ENCODE results near the gene RAI14.
"Not testable (repeated sequence)": the region's sequence is repeated elsewhere in the genome, so short reads cannot be mapped to it uniquely, and the experiment has no call there.

The RAI14 gene

DNA sequence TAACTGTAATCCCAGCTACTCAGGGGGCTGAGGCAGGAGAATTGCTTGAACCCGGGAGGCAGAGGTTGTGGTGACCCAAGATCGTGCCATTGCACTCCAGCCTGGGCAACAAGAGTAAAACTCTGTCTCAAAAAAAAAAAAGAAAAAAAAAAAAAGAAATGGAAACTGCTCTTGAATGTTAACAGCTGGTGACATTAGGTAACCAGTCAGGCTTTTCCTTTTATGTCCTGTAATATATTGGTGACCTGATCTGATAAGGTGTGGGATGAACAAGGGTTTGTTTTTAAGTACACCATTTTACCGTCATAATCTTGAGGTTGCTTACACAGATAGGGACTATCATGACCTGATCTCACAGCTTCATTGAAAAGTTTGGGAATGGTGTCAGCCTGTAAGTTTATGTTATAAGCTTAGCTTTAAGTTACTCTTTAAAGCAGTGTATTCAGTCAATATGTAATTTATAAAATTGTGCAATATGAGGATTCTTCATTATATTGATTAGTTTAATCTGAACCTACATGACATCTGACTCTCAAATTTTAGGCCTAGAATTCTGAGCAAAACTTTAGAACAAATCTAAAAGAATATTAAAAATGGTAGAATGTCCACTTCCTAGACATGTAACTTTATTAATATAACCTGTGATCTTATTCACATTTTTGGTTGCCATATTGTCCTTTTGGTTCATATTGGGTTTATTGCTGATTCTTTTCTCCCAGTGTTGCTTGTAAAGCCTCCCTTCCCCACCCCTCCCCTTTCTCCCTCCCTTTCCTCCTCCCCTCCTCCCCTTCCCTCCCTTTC, 41.4 kb downstream of the RAI14 start:
- no peak for DNase-seq (ENCODE audit: low read depth in 1 of 2, low spot score in 1 of 2)

DNA sequence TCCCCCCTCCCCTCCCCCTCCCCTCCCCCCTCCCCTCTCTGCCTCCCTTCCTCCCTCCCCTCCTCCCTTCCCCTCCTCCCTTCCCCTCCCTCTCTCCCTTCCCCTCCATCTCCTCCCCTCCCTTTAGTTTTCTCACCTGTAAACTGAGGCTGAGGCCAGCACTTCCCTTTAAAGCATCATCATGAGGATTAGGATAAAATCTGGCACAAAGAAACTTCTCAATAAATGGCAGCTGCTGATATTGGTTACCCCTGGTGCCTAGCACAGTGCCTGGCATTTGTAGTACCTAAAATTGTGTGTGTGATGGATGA, 41.9 kb downstream of the RAI14 start:
- no peak for DNase-seq (ENCODE audit: low read depth in 1 of 2, low spot score in 1 of 2)

DNA sequence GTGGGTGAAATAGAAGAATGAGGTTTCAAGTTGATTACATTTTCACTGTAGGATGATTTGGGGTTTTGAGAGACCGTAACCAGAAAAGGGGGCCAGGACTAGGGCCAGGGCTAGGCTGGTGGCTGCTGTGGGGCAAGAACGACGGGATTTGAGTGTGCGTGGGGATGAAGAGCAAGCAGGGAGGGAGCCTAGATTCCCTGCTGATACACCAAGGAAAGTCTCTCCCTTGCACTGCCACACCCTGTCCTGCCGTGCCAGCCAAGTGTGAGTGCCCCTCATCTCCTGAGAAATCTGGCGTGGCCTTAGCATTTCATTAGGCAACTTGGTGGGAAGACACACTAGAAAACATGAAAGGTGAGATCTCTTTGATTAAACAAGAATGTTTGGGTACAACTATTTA, 42.6 kb downstream of the RAI14 start:
- DNase-seq (ENCODE audit: low read depth in 1 of 2, low spot score in 1 of 2), result no peak

DNA sequence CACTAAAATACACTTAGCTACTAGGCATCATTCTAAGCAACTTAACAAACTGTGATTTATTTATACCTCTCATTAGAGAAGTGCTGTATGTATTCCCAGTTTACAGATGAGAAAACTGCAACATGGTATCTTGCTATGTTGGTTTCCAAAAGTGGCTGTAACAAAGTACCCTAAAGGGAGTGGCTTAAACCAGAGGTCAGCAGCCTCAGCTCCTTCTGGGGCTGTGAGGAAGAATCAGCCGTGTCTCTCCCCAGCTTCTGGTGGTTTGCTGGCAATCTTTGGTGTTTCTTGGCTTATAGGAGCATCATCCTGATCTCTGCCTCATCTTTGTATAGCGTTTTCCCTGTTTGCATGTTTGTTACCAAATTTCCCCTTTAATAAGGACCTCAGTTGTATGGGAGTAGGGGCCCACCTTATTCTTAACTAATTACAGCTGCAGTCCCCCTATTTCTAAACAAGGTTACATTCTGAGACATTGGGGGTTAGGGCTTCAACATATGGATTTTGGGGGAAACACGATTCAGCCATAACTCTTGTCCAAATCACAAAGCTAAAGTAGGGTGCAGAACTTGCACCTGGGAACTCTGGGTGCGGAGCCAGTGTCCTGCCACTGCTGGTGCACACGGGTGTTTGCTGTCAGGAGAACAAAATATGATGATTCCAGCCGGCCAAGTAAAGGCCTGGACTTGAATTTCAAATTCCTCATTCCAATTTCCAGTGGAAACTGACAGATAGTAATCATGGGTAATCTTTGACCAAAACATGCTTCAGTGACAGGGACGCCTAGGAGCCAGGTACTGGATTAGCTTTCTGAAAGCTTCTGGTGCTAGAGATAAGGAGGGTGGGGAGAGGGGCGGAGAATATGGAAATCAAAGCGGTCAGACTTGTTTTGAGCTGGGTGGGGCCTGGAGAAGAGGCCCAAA, 43.3 kb downstream of the RAI14 start:
- DNase-seq (ENCODE audit: low read depth in 1 of 2, low spot score in 1 of 2), result no peak

DNA sequence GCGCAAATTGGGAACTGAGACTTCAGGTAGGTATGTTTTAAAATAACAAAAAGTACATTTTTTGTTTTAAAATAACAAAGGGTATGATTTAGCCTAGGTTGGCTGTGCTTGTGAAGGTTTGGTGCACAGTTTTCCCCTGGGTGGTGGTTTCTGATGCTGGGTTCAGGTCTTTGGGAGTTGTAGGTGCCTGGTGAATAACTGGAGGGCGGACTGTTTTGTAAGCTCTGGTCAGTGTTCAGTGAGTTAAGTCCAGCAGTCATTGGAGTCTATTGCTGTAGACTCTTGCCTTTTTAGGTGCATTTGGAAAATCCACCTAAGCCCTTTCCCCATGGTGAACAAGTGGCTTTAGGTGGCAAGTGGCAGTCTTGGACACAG, 43.9 kb downstream of the RAI14 start:
- DNase-seq (ENCODE audit: low read depth in 1 of 2, low spot score in 1 of 2), result no peak

DNA sequence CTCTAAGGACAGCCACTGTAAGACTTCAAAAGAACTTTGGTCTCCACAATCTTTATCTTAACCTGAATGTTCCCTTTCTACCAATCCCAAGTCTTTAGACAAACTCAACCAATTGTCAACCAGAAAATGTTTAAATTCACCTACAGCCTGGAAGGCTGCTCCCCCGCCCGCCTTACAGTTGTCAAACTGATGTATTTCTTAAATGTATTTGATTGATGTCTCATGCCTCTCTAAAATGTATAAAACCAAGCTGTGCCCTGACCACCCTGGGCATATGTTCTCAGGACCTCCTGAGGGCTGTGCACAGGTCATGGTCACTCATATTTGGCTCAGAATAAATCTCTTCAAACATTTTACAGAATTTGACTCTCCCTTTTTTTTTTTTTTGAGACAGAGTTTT, 45.3 kb downstream of the RAI14 start:
- DNase-seq (ENCODE audit: low read depth in 1 of 2, low spot score in 1 of 2), result not testable (repeated sequence)

DNA sequence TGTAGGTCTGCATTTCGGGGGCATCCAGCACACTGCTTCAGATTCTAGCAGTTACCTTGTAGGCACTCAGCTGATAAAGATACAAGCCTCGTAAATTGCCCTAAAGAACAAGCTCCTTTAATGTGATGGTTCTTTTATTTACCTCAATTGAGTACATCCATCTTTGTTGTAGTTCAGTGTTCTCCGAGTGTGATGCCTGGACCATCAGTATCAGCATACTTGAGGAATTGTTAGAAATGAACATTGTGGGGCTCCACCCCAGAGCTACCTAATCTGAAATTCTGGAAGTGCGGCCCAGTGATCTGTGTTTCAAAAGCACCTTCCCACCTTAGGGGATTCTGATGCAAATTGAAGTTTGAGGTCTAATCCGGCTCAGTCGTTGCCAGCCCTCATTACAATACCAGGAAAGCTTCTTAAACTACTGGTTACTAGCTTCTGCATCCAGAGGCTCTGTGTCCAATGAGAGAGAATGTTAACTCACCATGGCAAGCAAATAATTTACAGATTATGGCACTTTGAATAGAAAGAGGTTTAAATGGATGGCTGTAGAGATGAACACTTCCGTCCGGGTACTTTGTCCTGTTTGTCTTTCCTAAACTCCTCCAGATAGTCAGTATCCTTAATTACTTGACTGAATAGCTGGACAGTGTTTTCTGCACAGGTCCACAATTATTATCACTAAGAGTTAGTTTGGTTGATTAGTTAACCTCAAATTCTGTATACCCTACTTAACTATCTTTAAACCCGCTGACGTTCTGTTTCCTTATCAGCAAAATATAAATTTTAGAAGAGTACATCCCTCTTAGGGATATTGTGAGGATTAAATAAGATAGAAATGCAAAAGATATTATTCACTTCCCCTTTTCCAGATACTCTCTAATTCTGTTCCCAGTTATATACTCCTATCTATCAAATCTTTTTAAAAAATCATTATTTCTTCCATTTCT, 47.9 kb downstream of the RAI14 start:
- no peak for DNase-seq (ENCODE audit: low read depth in 1 of 2, low spot score in 1 of 2)

DNA sequence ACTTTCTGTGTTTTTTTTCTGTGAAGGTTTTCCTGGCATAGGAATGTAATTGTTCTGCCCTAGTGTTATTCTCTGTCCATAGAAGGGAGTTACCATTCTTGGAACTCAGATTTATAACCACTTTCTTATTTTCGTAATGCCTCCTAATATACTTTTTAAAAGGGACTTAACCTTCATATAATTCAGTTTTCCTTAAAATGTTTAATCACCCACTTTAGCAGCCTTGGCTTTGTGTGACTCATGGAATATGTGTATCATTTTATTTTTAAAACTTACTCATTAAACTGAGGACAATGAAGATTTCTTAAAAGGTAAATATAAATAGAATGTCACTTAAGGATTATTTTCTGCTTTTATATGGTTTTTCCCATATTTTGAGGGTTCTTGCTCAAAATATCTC, 50.0 kb downstream of the RAI14 start:
- DNase-seq (ENCODE audit: low read depth in 1 of 2, low spot score in 1 of 2), result no peak

DNA sequence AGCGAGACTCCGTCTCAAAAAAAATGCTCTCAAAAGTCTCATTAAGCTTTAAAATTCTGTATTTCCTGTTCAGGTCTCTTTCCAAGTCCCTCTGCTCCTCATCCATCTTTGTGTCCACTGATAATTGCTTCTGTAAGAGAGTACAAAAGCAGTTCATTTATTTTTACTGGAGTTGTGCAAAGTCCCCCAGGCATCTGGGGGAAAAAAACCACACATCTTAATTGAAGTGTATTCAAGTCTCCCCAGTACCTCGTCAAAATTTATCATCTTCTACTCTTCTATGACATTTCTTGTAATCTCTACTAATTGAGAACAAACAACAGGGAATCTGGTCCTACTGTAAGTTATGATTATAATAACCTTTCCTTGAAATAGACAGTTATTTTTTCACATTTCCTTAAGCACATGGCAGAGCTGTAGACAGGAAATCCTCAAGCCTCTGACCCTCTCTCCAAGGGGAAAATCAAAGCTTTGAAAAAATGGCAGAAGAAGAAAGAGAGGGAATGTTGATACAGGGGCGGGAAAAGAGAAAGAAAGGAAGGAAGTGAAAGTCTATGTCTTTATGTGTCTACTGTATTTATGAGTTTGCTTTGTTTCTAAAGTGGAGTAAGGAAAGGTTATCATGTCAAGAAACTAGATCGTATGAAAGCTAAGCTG, 51.5 kb downstream of the RAI14 start:
- DNase-seq (ENCODE audit: low read depth in 1 of 2, low spot score in 1 of 2), result no peak

DNA sequence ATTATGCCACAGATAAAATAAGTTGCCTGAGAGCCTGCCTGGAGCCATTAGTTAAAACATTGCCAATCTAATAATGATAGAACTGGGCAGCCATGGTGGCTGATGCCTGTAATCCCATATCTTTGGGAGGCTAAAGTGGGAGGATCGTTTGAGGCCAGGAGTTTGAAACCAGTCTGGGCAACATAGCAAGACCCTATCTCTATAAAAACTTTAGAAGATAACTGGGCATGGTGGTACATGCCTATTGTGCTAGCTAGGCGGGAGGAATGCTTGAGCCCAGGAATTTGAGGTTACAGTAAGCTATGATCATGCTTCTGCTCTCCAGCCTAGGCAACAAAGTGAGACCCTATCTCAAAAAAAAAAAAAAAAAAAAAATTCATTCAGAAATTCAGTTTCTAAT, 52.6 kb downstream of the RAI14 start:
- no peak for DNase-seq (ENCODE audit: low read depth in 1 of 2, low spot score in 1 of 2)

DNA sequence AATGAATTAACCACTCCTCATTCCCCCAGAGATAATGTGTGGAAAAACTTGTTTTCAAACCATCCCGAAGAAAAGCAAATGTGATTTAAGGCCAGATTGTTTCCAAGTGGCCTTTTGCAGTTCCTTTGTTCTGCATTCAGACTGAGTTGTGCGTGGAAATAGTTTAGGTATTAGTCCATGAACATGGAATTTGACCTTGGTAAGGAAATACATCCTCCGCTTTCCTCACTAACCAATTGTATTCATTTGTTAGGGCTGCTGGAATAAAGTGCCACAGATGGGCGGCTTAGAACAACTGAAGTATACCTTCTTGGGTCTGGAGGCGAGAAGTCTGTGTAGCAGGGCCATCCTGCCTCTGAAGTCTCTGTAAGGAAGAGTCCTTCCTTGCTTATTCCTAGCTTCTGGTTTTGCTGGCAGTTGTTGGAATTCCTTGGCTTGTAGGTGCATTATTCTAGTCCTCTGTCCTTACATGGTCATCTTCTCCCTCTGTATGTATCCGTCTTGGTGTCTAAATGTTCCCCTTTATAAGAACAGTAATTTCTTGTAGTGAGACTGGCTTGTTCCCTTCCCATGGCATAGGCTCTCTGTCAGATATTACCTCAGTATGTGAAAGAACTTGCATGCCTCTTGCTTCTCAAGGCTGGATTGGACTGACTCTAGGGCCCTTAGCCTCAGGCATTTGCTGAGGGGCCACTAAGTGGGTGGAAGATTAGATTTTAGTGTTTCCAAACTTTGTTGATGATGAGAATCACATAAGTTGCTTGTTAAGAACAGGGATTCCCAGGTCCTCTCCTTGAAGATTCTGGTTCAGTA, 53.9 kb downstream of the RAI14 start:
- DNase-seq (ENCODE audit: low read depth in 1 of 2, low spot score in 1 of 2), result no peak

DNA sequence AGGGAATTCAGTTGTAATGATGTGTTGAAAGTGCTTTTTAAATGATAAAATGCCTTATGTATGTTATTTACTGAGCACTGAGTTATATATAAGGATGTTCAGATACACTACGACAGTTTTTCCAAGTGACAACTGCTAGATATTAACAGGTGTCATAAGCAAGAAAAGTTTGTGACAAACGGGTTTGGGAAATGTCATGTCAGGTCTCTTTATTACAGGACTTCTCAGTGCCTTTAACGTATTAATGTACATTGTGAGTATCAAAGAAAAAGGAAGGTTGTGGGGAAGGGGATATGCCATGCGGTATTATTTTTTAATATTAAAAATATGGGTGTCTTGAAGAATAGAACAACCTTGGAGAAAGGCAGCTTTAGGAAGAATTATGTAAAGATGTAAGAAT, 56.4 kb downstream of the RAI14 start:
- no peak for DNase-seq (ENCODE audit: low read depth in 1 of 2, low spot score in 1 of 2)

DNA sequence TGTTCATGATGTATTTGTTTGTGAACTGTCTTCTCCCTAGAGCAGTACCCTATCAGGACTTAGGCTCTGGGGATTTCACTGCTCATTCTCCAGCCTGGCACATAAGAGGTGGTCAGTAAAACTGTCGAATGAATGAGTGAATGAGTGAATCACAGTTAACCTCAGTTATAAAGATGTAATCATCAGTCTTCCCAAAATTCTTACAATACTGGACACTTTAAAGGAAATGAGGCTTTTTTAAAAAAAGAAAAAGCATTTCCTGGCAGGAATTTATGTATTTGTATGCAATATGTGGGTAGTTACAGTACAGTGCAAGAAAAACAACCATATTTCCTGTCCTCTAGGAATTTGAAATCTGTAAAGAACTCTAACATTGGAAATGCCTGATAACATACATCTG, 59.6 kb downstream of the RAI14 start:
- no peak for DNase-seq (ENCODE audit: low read depth in 1 of 2, low spot score in 1 of 2)

DNA sequence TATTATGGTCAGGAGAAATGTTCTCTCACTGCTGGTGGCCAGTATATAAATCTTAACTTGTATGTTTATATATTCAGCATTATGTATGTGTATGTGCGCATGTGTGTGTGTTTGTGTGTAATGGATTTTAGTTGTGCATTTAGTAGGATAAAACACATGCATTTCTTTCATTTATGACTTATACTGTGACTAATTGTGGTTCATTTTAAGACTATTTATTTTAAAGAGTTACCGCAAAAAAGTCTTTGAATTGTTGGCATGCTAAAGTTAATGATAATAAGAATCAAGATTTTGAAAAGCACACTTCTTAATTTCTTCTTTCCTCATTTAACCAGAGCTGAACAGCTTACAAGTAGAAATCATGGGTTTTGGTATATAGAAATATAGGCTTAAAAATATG, 60.9 kb downstream of the RAI14 start:
- DNase-seq (ENCODE audit: low read depth in 1 of 2, low spot score in 1 of 2), result no peak

DNA sequence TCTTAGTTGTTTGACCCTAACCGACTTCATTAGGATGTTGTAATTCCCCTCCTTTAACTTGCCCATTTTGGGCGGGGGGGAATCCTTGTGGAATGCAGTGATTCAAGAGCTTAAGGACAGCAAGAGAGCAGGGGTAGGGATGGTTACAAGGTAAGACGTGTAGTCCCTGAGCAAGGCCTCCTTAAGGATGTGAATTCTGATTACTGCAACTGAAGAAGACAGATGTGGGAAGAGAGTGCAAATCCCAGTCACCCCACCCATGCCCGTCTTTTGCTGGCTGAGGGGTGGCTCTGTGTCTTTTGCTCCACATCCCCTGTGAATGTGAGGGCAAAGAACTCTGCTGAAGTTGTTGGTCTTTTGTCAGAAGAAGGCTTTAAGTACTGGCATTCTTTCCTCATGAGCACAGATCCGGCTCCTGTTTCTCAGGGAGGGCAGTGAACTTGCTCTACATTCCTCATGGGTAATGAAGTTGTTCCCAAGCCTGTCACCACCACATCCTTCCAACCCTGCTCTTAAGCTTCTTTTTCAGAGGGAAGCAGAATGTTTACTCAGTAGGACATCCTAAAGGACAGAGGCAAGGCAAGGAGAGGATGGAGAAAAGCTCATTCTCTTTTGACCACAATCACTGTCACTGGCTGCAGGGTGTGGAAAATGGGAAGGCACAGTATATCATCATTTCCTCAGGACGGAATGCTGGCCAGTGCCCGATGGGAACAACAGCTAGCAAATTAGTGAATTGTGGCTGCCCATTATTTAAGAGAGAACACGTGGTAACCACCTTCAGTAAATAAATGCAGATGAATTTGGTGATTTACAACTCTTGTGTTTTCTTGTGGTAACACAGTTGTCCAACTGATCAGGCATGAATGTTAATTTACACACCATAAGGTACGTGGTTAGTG, 61.5 kb downstream of the RAI14 start:
- DNase-seq (ENCODE audit: low read depth in 1 of 2, low spot score in 1 of 2), result no peak

DNA sequence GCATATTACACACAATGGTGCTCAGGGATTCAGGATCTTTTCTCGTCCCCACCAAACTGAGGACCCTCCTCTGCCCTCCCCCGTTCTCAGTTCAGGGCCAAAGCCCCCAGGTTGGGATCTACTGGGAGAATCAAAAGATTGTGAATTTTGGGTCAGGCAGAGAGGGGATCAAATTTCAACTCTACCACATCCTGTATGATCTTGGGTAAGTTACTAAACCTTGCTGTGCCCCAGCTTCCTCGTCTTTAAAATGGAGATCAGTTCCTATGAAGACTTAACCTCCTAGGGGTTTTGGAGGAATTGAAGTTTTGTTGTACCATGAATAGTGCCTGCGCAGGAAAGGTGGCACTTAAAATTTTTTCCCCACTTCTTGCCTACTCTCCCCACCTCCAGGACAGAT, 62.4 kb downstream of the RAI14 start:
- no peak for DNase-seq (ENCODE audit: low read depth in 1 of 2, low spot score in 1 of 2)

DNA sequence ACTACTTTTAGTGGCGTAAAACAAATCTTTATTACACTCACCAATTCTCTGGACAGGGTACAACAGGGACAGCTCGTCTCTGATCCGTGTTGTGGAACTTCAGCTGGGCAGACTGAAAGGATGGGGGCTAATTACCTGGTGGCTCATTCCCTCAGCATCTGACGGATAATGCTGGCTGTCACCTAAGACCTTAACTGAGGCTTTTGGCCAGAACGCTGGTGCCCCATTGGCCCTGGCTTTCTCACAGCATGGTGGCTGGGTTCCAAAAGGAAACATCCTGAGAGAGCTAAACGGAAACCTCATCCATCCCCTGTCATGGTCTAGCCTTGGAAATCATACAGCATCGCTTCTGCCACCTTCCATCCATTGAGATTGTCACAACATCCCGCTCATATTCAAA, 62.9 kb downstream of the RAI14 start:
- DNase-seq (ENCODE audit: low read depth in 1 of 2, low spot score in 1 of 2), result no peak

DNA sequence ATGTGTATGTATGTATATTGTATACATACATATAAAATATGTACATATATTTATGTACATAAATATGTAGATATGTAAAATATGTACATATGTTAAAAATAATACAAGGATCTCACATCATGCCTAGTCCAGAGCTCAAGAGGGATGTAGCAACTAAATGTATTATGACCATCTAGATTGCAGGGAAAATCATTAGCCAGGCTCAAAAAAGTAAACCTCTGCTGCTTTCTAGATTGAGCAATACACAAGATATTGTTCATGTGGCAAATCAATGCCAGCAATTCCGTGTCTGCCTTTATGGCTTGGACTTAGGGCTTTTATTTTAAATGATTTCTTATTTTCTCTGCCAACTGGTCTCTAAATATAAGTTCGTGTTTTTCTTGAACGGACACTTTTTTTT, 65.2 kb downstream of the RAI14 start:
- DNase-seq (ENCODE audit: low read depth in 1 of 2, low spot score in 1 of 2), result no peak

DNA sequence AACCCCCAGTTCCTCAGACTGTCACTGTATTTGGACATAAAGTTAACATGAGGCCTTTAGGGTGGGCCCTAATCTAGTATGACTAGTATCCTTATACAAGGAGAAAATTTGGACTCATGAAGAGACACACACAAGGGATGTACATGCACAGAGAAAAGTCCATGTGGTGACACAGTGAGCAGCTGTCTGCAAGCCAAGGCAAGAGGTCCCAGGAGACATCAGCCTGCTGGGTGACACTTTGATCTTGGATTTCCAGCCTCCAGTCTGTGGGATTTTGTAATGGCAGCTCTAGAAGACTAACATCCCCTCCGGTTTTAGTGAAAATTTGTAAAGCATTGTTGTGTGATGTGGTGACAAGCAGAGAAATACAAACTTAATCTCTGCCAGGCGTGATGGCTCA, 66.1 kb downstream of the RAI14 start:
- DNase-seq (ENCODE audit: low read depth in 1 of 2, low spot score in 1 of 2), result no peak
